MM.1S (cell line): ENCODE measurements around the gene CAST.

Experiments
- DNase-seq: peaks from one replicate; pipeline ENCODE4 v3.0.0-alpha.2; 2015
- H2AFZ ChIP-seq: fragments of 300-600 bp; sonication (generic); 2 replicates; pipeline ENCODE4 v1.6.0; 2016; ENCODE audit warnings: antibody characterized with exemption, low read length
- H3F3A ChIP-seq: fragments of 300-600 bp; sonication (generic); 2 replicates; pipeline ENCODE4 v1.6.1; 2016; ENCODE audit warnings: mild to moderate bottlenecking, antibody characterized with exemption, low read length, moderate library complexity, mixed read lengths; ENCODE audit not compliant: insufficient read depth
- H3K27ac ChIP-seq: fragments of 300-600 bp; sonication (generic); 2 replicates; pipeline ENCODE4 v1.5.1; 2016; ENCODE audit warnings: mild to moderate bottlenecking, low read length
- H3K27me3 ChIP-seq: fragments of 300-600 bp; sonication (generic); replicated peaks from 2 replicates; pipeline ENCODE4 v1.6.0; 2016; ENCODE audit warnings: low read length; ENCODE audit not compliant: insufficient read depth
- H3K36me3 ChIP-seq: fragments of 300-600 bp; sonication (generic); replicated peaks from 2 replicates; pipeline ENCODE4 v1.6.1; 2016; ENCODE audit warnings: mild to moderate bottlenecking, low read length, mixed read lengths; ENCODE audit not compliant: insufficient read depth
- H3K4me1 ChIP-seq: fragments of 300-600 bp; sonication (generic); 2 replicates; pipeline ENCODE4 v1.6.1; 2016; ENCODE audit warnings: low read length, mixed read lengths
- H3K4me2 ChIP-seq: fragments of 300-600 bp; sonication (generic); 2 replicates; pipeline ENCODE4 v1.6.0; 2016; ENCODE audit warnings: low read depth, low read length
- H3K4me3 ChIP-seq: fragments of 300-600 bp; sonication (generic); 2 replicates; pipeline ENCODE4 v1.5.1; 2016; ENCODE audit warnings: low read length, mixed read lengths
- H3K79me2 ChIP-seq: fragments of 300-600 bp; sonication (generic); 2 replicates; pipeline ENCODE4 v1.6.1; 2016; ENCODE audit warnings: mixed run types, low read length, mixed read lengths
- H3K9ac ChIP-seq: fragments of 300-600 bp; sonication (generic); 2 replicates; pipeline ENCODE4 v1.6.1; 2016; ENCODE audit warnings: low read length, mixed read lengths
- H3K9me2 ChIP-seq: fragments of 300-600 bp; sonication (generic); replicated peaks from 2 replicates; pipeline ENCODE4 v1.6.1; 2016; ENCODE audit warnings: mild to moderate bottlenecking, low read length, mixed read lengths; ENCODE audit not compliant: insufficient read depth
- H3K9me3 ChIP-seq: fragments of 300-600 bp; sonication (generic); replicated peaks from 2 replicates; pipeline ENCODE4 v1.6.1; 2016; ENCODE audit warnings: mild to moderate bottlenecking, low read length, mixed read lengths; ENCODE audit not compliant: insufficient read depth
- H4K20me1 ChIP-seq: fragments of 300-600 bp; sonication (generic); 2 replicates; pipeline ENCODE4 v1.6.1; 2016; ENCODE audit warnings: mild to moderate bottlenecking, low read length, moderate library complexity, mixed read lengths; ENCODE audit not compliant: insufficient read depth
- CTCF ChIP-seq: fragments of 300-600 bp; sonication (generic); IDR thresholded peaks from 2 replicates; pipeline ENCODE4 v1.5.1; 2016; ENCODE audit warnings: antibody characterized with exemption, low read length, mixed read lengths
- EZH2 ChIP-seq: fragments of 300-600 bp; sonication (generic); optimal IDR thresholded peaks from 2 replicates; pipeline ENCODE3; 2017; ENCODE audit warnings: low read depth, mild to moderate bottlenecking, antibody characterized with exemption, low read length, mixed read lengths
- EZH2phosphoT487 ChIP-seq: fragments of 300-600 bp; sonication (generic); IDR thresholded peaks from 2 replicates; pipeline ENCODE4 v1.6.1; 2018; ENCODE audit warnings: antibody characterized with exemption, low read length

CAST gene

GRCh38 chr5:96679293-96679692 is 17.1 kb downstream of the CAST start:
- Histone ChIP-seq H3K9ac (no peak overlapping the region), H3F3A (peaks cover 10% of the 10 kb centered on the region), H3K4me1 (peaks cover 37% of the 10 kb centered on the region), H3K36me3 (no peaks in the 10 kb centered on the region), H2AFZ (no peak overlapping the region), H3K4me2 (peak overlapping the region; percentile 60), H3K79me2 (peaks cover 39% of the 10 kb centered on the region), H3K27me3 (no peaks in the 10 kb centered on the region), H3K4me3 (peak overlapping the region; percentile 29), H3K9me3 (no peaks in the 10 kb centered on the region), H3K9me2 (no peaks in the 10 kb centered on the region), H4K20me1 (no peaks in the 10 kb centered on the region), H3K27ac (peak overlapping the region; percentile 55; the same call in 1 of the 2 replicates)
- TF ChIP-seq CTCF = no peak
- no peak for TF ChIP-seq EZH2phosphoT487
- TF ChIP-seq EZH2 = no peak
- DNase-seq = peak; percentile 63

DNA sequence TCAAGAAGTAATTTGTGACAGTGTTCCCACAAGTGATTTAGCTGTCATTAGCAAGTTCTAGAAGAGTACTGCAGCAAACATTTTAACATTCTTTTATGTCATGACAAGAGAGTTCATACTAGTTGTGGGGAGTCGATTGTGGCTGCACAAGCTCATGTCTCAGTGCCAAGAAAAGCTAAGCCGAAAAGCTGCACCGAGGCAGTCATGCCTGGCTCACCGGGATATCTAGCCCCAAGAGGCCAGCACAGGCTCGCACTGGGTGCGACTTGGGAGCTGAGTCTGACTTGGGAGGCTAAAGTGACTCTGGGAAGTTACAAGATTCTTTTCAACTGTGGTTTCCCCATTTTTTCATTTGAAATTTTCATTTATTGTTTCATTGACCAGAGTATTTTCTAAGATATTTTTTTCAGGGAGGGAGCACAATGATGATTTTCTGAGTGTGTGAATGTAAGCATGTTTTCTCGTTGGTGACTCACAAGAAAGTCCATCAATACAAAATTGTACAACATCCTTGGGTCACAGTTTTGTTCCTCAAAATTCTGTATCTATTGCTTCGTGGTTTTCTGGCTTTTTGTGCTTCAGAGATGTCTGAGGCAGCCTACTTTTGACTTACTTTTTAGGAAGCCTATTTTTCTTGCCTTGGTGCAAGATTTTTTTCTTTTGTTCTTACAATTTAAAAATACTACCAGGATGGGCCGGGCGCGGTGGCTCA is 18.7 kb downstream of the CAST start:
- DNase-seq = no peak
- Histone ChIP-seq H3K27me3 (no peaks in the 10 kb centered on the region), H3K9ac (no peak overlapping the region), H3F3A (peaks cover 10% of the 10 kb centered on the region), H3K79me2 (peaks cover 30% of the 10 kb centered on the region), H3K36me3 (no peaks in the 10 kb centered on the region), H3K4me3 (no peak overlapping the region), H4K20me1 (no peaks in the 10 kb centered on the region), H3K4me1 (peaks cover 37% of the 10 kb centered on the region), H3K9me3 (no peaks in the 10 kb centered on the region), H3K27ac (no peak overlapping the region), H2AFZ (no peak overlapping the region), H3K4me2 (no peak overlapping the region), H3K9me2 (no peaks in the 10 kb centered on the region)
- TF ChIP-seq EZH2 (no peak), CTCF (no peak), EZH2phosphoT487 (no peak)

- H3K4me1 ChIP-seq = peaks cover 31% of the 10 kb centered on the region
- peaks cover 22% of the 10 kb centered on the region for H3K79me2 ChIP-seq
- H3K4me2 ChIP-seq = no peak overlapping the region
- DNase-seq = no peak
- no peak for TF ChIP-seq EZH2
- no peak for TF ChIP-seq EZH2phosphoT487
- no peaks in the 10 kb centered on the region for H3K27me3 ChIP-seq
- no peaks in the 10 kb centered on the region for H3K9me2 ChIP-seq
- H2AFZ ChIP-seq = no peak overlapping the region
- H3F3A ChIP-seq = peaks cover 10% of the 10 kb centered on the region
- H3K9me3 ChIP-seq = no peaks in the 10 kb centered on the region
- H3K9ac ChIP-seq = no peak overlapping the region
- no peaks in the 10 kb centered on the region for H4K20me1 ChIP-seq
- H3K4me3 ChIP-seq = no peak overlapping the region
- no peaks in the 10 kb centered on the region for H3K36me3 ChIP-seq
- no peak overlapping the region for H3K27ac ChIP-seq
These were observed 21.2 kb downstream of the CAST start for GRCh38 chr5:96683392-96683791.

- Histone ChIP-seq H3K27ac (no peak overlapping the region), H3K4me1 (peaks cover 27% of the 10 kb centered on the region)
These were observed 21.6 kb downstream of the CAST start for GRCh38 chr5:96683810-96684209.

More at GRCh38 chr5:96683810-96684209, 21.6 kb downstream of the CAST start:
- no peaks in the 10 kb centered on the region for H4K20me1 ChIP-seq
- no peak overlapping the region for H2AFZ ChIP-seq
- no peaks in the 10 kb centered on the region for H3K36me3 ChIP-seq
- no peak overlapping the region for H3K4me2 ChIP-seq
- no peak overlapping the region for H3K4me3 ChIP-seq
- H3K27me3 ChIP-seq = no peaks in the 10 kb centered on the region
- TF ChIP-seq CTCF (no peak), EZH2phosphoT487 (no peak), EZH2 (no peak)
- peaks cover 8% of the 10 kb centered on the region for H3F3A ChIP-seq
- no peak for DNase-seq
- H3K9me2 ChIP-seq = no peaks in the 10 kb centered on the region
- H3K9me3 ChIP-seq = no peaks in the 10 kb centered on the region
- no peak overlapping the region for H3K9ac ChIP-seq
- H3K79me2 ChIP-seq = peaks cover 22% of the 10 kb centered on the region
